AG04449 (cell line): ENCODE data around the gene TUBA1B.

Source experiments
- CTCF ChIA-PET: fragments of 350-600 bp; formaldehyde crosslinking; extraction: SDS; loops from one replicate; lab custom pipeline; 2021; ENCODE audit warnings: antibody characterized with exemption; lab: Yijun Ruan, JAX
- POLR2A ChIA-PET: fragments of 400-600, 350-600 bp; formaldehyde crosslinking; extraction: SDS; loops from one replicate; lab custom pipeline; 2020; ENCODE audit warnings: antibody characterized with exemption, inconsistent platforms; lab: Yijun Ruan, JAX
- DNase-seq: peaks from one replicate; pipeline ENCODE4 v3.0.0-alpha.2; 2010; ENCODE audit warnings: low read depth, low spot score
- H3K4me3 ChIP-seq: 2 replicates; pipeline ENCODE4 v1.5.1; 2011; ENCODE audit warnings: low read depth, mild to moderate bottlenecking, control low read depth, low read length
- TF ChIP-seq, protein P1 (sequence below): IDR thresholded peaks from one replicate; pipeline ENCODE4 v1.5.1; 2011; ENCODE audit warnings: mild to moderate bottlenecking, moderate library complexity, low read length, control low read depth, inconsistent platforms; ENCODE audit not compliant: insufficient read depth; ENCODE audit errors: missing control alignments

The TUBA1B gene

DNA sequence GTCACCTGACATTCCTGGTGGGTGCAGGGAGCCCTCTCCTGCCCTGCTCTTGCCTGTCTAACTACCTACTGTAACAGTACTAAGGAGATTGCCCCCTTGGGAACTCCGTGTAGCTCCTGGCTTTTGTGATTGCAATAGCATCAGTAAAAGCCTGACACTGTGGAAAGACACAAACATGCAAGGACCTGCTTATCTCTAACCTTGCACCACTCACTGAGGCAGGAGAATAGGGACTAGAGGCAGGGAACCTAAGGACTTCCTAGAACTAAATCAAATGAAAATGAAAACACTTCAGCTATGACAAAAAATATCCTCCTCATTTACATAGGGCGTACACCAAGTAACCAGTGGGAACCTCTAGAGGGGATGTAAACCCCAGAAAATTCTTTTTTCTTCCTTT, 29.2 kb upstream of the TUBA1B start:
- DNase-seq, result no peak
- TF ChIP-seq, protein P1, sequence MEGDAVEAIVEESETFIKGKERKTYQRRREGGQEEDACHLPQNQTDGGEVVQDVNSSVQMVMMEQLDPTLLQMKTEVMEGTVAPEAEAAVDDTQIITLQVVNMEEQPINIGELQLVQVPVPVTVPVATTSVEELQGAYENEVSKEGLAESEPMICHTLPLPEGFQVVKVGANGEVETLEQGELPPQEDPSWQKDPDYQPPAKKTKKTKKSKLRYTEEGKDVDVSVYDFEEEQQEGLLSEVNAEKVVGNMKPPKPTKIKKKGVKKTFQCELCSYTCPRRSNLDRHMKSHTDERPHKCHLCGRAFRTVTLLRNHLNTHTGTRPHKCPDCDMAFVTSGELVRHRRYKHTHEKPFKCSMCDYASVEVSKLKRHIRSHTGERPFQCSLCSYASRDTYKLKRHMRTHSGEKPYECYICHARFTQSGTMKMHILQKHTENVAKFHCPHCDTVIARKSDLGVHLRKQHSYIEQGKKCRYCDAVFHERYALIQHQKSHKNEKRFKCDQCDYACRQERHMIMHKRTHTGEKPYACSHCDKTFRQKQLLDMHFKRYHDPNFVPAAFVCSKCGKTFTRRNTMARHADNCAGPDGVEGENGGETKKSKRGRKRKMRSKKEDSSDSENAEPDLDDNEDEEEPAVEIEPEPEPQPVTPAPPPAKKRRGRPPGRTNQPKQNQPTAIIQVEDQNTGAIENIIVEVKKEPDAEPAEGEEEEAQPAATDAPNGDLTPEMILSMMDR, result no peak
- no peak overlapping the region for H3K4me3 ChIP-seq
- ChIA-PET POLR2A (no interaction called here), CTCF (no interaction called here)

- TF ChIP-seq, protein P1, result no peak
- DNase-seq, result no peak
- POLR2A ChIA-PET, result no interaction called here
- H3K4me3 ChIP-seq, result no peak overlapping the region
- CTCF ChIA-PET, result no interaction called here
Measured at GRCh38 chr12:49154221-49154620, 23.0 kb upstream of the TUBA1B start.

DNA sequence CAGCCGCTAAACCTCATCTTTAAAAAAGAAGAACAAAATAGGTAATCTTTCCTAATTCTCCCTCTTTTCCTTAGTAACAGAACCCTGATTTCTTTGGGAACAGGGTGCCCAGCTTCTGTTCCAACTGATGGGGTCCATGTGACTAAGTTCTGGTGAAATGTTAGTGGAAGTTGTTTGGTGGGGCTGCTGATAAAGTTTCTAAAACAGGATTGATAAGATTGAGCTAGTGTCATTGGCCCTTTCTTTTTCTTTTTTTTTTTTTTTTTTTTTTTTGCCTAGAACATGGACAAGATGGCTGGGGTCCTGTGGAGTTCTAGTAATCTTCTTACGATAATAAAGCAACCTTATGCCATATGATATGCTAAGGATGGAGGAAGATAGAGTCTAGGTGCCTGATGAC, 16.2 kb upstream of the TUBA1B start:
- TF ChIP-seq, protein P1, result no peak
- no peak overlapping the region for H3K4me3 ChIP-seq
- DNase-seq, result no peak
- ChIA-PET POLR2A (interaction anchor here (1.3 to 1.6 kb wide), 2 partner anchors 16 kb away, joined by 6 to 8 read pairs; partner anchors contain the start of gene TUBA1B), CTCF (interaction anchor here (0.6 to 1.4 kb wide), 7 partner anchors 12 to 86 kb away, joined by 3 to 5 read pairs (median 3); no protein-coding TSS in a partner anchor)

GRCh38 chr12:49146406-49146805, 15.2 kb upstream of the TUBA1B start:
- ChIA-PET CTCF (interaction anchor here (0.7 to 1.4 kb wide), 4 partner anchors 9 to 87 kb away, joined by 3 to 4 read pairs (median 3); no protein-coding TSS in a partner anchor), POLR2A (interaction anchor here (1.3 kb wide), 1 partner anchor 15 kb away, joined by 6 read pairs; the partner anchor contains the start of gene TUBA1B)
- no peak overlapping the region for H3K4me3 ChIP-seq
- TF ChIP-seq, protein P1, result no peak
- no peak for DNase-seq

DNA sequence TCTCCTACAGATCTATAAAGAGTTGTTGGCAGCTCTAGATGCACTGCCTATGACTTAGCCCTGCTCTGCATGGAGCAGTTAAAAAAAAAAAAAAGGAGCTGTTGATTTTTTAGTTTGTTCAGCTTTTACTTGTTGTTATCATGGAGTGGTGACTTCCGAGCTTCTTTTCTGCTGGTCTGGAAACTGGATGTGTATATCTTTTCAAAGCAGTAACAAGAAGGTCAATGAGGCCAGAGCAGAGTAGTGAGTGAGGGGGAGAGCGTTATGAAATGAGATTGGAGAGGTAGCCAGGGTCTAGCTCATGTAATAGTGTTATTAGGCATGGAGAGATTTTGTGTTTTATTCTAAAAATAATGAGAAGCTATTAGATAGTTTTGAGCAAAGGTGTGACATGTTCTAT, 13.2 kb upstream of the TUBA1B start:
- CTCF ChIA-PET, result interaction anchor here (0.9 to 1.4 kb wide), 3 partner anchors 11 to 60 kb away, joined by 3 to 6 read pairs (median 3); no protein-coding TSS in a partner anchor
- no peak for DNase-seq
- no peak overlapping the region for H3K4me3 ChIP-seq
- POLR2A ChIA-PET, result interaction anchor here (0.7 to 1.0 kb wide), 2 partner anchors 13 to 44 kb away, joined by 3 to 4 read pairs; partner anchors contain the start of genes TUBA1A and TUBA1B
- TF ChIP-seq, protein P1, result no peak

GRCh38 chr12:49138999-49139398, 7.8 kb upstream of the TUBA1B start:
- TF ChIP-seq, protein P1, result no peak
- no peak for DNase-seq
- POLR2A ChIA-PET, result interaction anchor here (4.8 kb wide), 1 partner anchor 8 kb away, joined by 23 read pairs; the partner anchor contains the start of gene TUBA1B
- CTCF ChIA-PET, result interaction anchor here (0.9 to 2.2 kb wide), 3 partner anchors 8 to 75 kb away, joined by 3 to 7 read pairs (median 4); partner anchors contain the start of gene TUBA1B
- H3K4me3 ChIP-seq, result no peak overlapping the region
